GM20000 (cell line): ENCODE data around the gene ADRM1.

ENCODE experiments used
- DNase-seq: peaks from one replicate; pipeline ENCODE4 v3.0.0; 2012; ENCODE audit warnings: low spot score
- CTCF ChIP-seq: IDR thresholded peaks from 2 replicates; pipeline ENCODE4 v1.5.1; 2012; ENCODE audit warnings: mild to moderate bottlenecking, control low read depth; ENCODE audit errors: extremely low read depth, missing control alignments

Gene ADRM1

GRCh38 chr20:62312662-62312977 lies 9.8 kb downstream of the ADRM1 start:
- DNase-seq, result no peak
- TF ChIP-seq CTCF, result no peak

DNA sequence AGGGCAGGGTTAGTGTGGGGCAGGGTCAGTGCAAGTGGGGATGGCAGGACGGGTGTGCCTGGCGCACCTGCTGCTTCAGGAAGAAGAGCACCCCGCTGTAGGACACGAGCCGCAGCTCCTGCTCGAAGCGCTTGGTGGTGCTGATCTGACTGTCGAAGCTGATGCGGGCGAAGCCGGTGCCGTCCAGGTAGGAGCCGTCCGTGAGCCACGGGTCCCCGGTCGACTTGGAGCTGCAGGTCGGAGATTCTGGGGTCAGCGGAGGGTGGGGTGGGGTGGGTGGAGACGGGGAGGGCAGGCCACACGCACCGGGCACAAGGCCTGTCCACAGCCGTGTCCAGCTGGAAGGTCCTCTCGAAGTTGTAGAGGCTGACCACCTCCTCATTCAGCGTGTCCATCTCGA lies 10.2 kb downstream of the ADRM1 start:
- no peak for TF ChIP-seq CTCF
- DNase-seq, result no peak

DNA sequence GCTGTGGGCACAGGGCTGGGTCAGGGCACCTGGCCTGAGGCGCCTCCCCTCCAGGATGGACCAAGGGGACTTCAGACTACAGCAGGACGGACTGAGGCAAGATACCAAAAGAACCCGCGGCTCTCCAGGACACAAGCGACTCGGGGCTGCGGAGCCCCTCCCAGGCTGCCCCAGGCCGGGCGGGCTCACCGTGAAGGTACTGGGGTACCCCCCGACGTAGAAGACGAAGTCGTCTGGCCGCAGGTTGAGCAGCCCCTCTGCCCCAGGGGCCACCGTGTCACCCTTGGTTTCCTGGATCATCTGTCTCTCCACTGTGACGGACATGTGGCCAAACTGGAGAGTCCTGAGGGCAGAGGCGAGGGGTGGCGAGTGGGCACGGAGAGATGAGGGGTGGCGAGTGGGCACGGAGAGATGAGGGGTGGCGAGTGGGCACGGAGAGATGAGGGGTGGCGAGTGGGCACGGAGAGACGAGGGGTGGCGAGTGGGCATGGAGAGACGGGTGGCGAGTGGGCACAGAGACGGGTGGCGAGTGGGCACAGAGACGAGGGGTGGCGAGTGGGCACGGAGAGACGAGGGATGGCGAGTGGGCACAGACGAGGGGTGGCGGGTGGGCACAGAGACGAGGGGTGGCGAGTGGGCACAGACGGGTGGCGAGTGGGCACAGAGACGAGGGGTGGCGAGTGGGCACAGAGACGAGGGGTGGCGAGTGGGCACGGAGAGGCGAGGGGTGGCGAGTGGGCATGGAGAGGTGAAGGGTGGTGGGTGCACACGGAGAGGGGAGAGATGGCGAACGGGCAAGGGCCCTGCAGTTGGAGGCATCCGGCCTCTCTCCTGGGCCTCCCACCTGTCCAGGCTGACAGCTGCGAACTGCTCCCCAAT lies 10.9 kb downstream of the ADRM1 start:
- DNase-seq, result no peak
- TF ChIP-seq CTCF, result no peak

GRCh38 chr20:62314339-62314638 lies 11.5 kb downstream of the ADRM1 start:
- TF ChIP-seq CTCF, result no peak
- DNase-seq, result no peak

- no peak for TF ChIP-seq CTCF
- no peak for DNase-seq
Observed at GRCh38 chr20:62314711-62315302, 12.0 kb downstream of the ADRM1 start.

- no peak for DNase-seq
- TF ChIP-seq CTCF, result no peak
Observed at GRCh38 chr20:62315773-62316172, 13.0 kb downstream of the ADRM1 start.

- no peak for TF ChIP-seq CTCF
- no peak for DNase-seq
Observed at GRCh38 chr20:62316331-62317166, 13.8 kb downstream of the ADRM1 start.
